IMR-90 (cell line): ENCODE results near the gene PRKCA. TPM values are rescaled to one million over a fixed set of nuclear protein-coding genes. Genes with fewer than 3 reads are reported as not detected.

Experiments
- ATAC-seq: fragments of 200-7000 bp; cut with Tn5 transposase; 2 replicates; pipeline ENCODE4 v1.9.1; 2020; ENCODE audit warnings: low read depth, mild to moderate bottlenecking, moderate library complexity
- BruUV-seq: library from RNA; stranded (reverse); fragments of 400-500 nt; replicated peaks from 2 replicates; lab custom pipeline; 2021; lab: Mats Ljungman, UMichigan
- CTCF ChIA-PET: fragments of 300-600 bp; formaldehyde crosslinking; extraction: SDS; loops from one replicate; lab custom pipeline; 2021; ENCODE audit warnings: antibody characterized with exemption; lab: Yijun Ruan, JAX
- POLR2A ChIA-PET: fragments of 300-600 bp; sonication (Branson Sonifier 250); formaldehyde crosslinking; loops from one replicate; lab custom pipeline; 2022; ENCODE audit warnings: antibody characterized with exemption; ENCODE audit not compliant: unreplicated experiment; lab: Charles Lee
- DNase-seq: peaks from one replicate; pipeline ENCODE4 v3.0.0; 2013
- H2AFZ ChIP-seq: replicated peaks from 2 replicates; pipeline ENCODE3; 2013; ENCODE audit warnings: low read length, mild to moderate bottlenecking; ENCODE audit not compliant: poor library complexity
- H2AK5ac ChIP-seq: 2 replicates; pipeline ENCODE4 v1.6.1; 2013; ENCODE audit warnings: low read depth, low read length, inconsistent platforms
- H2AK9ac ChIP-seq: replicated peaks from 2 replicates; pipeline ENCODE3; 2013; ENCODE audit warnings: mild to moderate bottlenecking, low read depth, low read length, moderate library complexity; ENCODE audit not compliant: poor library complexity
- H2BK120ac ChIP-seq: 2 replicates; pipeline ENCODE4 v1.6.1; 2013; ENCODE audit warnings: low read depth, low read length, inconsistent platforms
- H2BK15ac ChIP-seq: 3 replicates; pipeline ENCODE4 v1.6.1; 2013; ENCODE audit warnings: low read depth, low read length, inconsistent platforms
- H2BK20ac ChIP-seq: 2 replicates; pipeline ENCODE4 v1.6.1; 2013; ENCODE audit warnings: low read depth, mild to moderate bottlenecking, inconsistent platforms, low read length, moderate library complexity
- H2BK5ac ChIP-seq: 2 replicates; pipeline ENCODE4 v1.6.1; 2013; ENCODE audit warnings: mild to moderate bottlenecking, low read depth, low read length, inconsistent platforms; ENCODE audit not compliant: poor library complexity, severe bottlenecking
- H3K14ac ChIP-seq: replicated peaks from 2 replicates; pipeline ENCODE4 v1.6.1; 2013; ENCODE audit warnings: low read depth, low read length, inconsistent platforms
- H3K18ac ChIP-seq: 2 replicates; pipeline ENCODE4 v1.6.1; 2013; ENCODE audit warnings: low read depth, low read length, control low read depth
- H3K23ac ChIP-seq: 2 replicates; pipeline ENCODE4 v1.6.1; 2013; ENCODE audit warnings: low read depth, low read length, inconsistent platforms
- H3K27ac ChIP-seq: 2 replicates; pipeline ENCODE4 v1.5.1; 2013; ENCODE audit warnings: mild to moderate bottlenecking, control low read depth, low read length; ENCODE audit not compliant: insufficient read depth
- H3K27me3 ChIP-seq: 2 replicates; pipeline ENCODE4 v1.6.1; 2013; ENCODE audit warnings: low read length; ENCODE audit not compliant: control insufficient read depth, insufficient read depth
- H3K36me3 ChIP-seq: 2 replicates; pipeline ENCODE4 v1.6.1; 2013; ENCODE audit warnings: low read length, mixed read lengths; ENCODE audit not compliant: control insufficient read depth, insufficient read depth
- H3K4ac ChIP-seq: 2 replicates; pipeline ENCODE4 v1.6.1; 2013; ENCODE audit warnings: low read depth, low read length, inconsistent platforms
- H3K4me1 ChIP-seq: 2 replicates; pipeline ENCODE4 v1.6.1; 2013; ENCODE audit warnings: low read length, mixed read lengths; ENCODE audit not compliant: control insufficient read depth, insufficient read depth
- H3K4me2 ChIP-seq: 2 replicates; pipeline ENCODE4 v1.6.1; 2013; ENCODE audit warnings: low read depth, mild to moderate bottlenecking, control low read depth, low read length, moderate library complexity
- H3K4me3 ChIP-seq: 2 replicates; pipeline ENCODE4 v1.5.1; 2013; ENCODE audit warnings: low read depth, mild to moderate bottlenecking, control low read depth, low read length, moderate library complexity; ENCODE audit not compliant: insufficient read depth
- H3K56ac ChIP-seq: 2 replicates; pipeline ENCODE4 v1.6.1; 2013; ENCODE audit warnings: low read length, inconsistent platforms; ENCODE audit not compliant: insufficient read depth; ENCODE audit errors: extremely low read depth
- H3K79me1 ChIP-seq, 2 experiments: 2 replicates each; pipeline ENCODE4 v1.6.1; 2013; ENCODE audit warnings: low read length in 2 of 2, inconsistent platforms in 1 of 2, low read depth in 1 of 2
- H3K9ac ChIP-seq: 2 replicates; pipeline ENCODE4 v1.6.1; 2013; ENCODE audit warnings: low read depth, low read length, control low read depth
- H3K9me1 ChIP-seq: 2 replicates; pipeline ENCODE4 v1.6.1; 2013; ENCODE audit warnings: low read length, inconsistent platforms; ENCODE audit not compliant: insufficient read depth
- H3K9me3 ChIP-seq: 2 replicates; pipeline ENCODE4 v1.6.1; 2013; ENCODE audit warnings: low read length; ENCODE audit not compliant: control insufficient read depth, insufficient read depth
- H4K20me1 ChIP-seq: 2 replicates; pipeline ENCODE4 v1.6.1; 2013; ENCODE audit warnings: low read length, inconsistent platforms; ENCODE audit not compliant: insufficient read depth
- H4K5ac ChIP-seq: 2 replicates; pipeline ENCODE4 v1.6.1; 2013; ENCODE audit warnings: mild to moderate bottlenecking, low read depth, low read length, control low read depth
- H4K8ac ChIP-seq, 2 experiments: 2 replicates each; pipeline ENCODE4 v1.6.1; 2013; ENCODE audit warnings: low read depth in 2 of 2, low read length in 2 of 2, control low read depth in 1 of 2, inconsistent platforms in 1 of 2
- H4K91ac ChIP-seq: 2 replicates; pipeline ENCODE4 v1.6.1; 2013; ENCODE audit warnings: low read depth, low read length, inconsistent platforms; ENCODE audit not compliant: insufficient read depth
- MAZ ChIP-seq: IDR thresholded peaks from 2 replicates; pipeline ENCODE4 v1.6.1; 2012; ENCODE audit warnings: low read depth, mild to moderate bottlenecking, low read length, improper control_type of control experiment, moderate library complexity, borderline replicate concordance
- RFX5 ChIP-seq: IDR thresholded peaks from 2 replicates; pipeline ENCODE4 v1.8.0; 2012; ENCODE audit warnings: low read depth, mild to moderate bottlenecking, low read length, moderate library complexity
- WGBS, 2 experiments: methylation state at CpG; one replicate each; pipeline versions ENCODE4 v1.1.5 to v1.1.7; 2013; ENCODE audit warnings: missing lambda C conversion rate in 2 of 2; ENCODE audit not compliant: insufficient read length in 1 of 2; ENCODE audit errors: extremely low coverage in 2 of 2; 5-methylcytosine and 5-hydroxymethylcytosine counted together
- dilution Hi-C: fragments of 300-500 bp; cut with HindIII; formaldehyde crosslinking; loops from one replicate; pipeline ENCODE4 v1.14.3; 2018; ENCODE audit warnings: low sequenced_read_pairs; ENCODE audit not compliant: unreplicated experiment
- in situ Hi-C: fragments of 300-500 bp; cut with MboI; formaldehyde crosslinking; loops from 3 replicates; pipeline ENCODE4 v1.14.3; 2019; ENCODE audit warnings: low sequenced_read_pairs, inconsistent platforms, mixed read lengths
- intact Hi-C: fragments of 100-400 bp; cut with micrococcal nuclease; formaldehyde crosslinking; loops from 2 replicates; pipeline ENCODE4 v1.10.0; 2022
- polyA plus RNA-seq, 3 experiments: library from polyadenylated mRNA; depleted of rRNA; stranded (reverse); fragments of >200 nt; gene quantifications; 2 replicates each; pipeline ENCODE4 v1.2.3, GENCODE V29; 2012; ENCODE audit warnings: low replicate concordance in 1 of 3
- total RNA-seq: library from RNA; depleted of rRNA; stranded (reverse); fragments of >200 nt; gene quantifications from 2 replicates; pipeline ENCODE4 v1.2.3, GENCODE V29; 2012

Gene PRKCA
- total and polyA plus RNA-seq, 2 of the 4 experiments (the other 2 are of a cell fraction): 31.0 to 46.0 TPM

DNA sequence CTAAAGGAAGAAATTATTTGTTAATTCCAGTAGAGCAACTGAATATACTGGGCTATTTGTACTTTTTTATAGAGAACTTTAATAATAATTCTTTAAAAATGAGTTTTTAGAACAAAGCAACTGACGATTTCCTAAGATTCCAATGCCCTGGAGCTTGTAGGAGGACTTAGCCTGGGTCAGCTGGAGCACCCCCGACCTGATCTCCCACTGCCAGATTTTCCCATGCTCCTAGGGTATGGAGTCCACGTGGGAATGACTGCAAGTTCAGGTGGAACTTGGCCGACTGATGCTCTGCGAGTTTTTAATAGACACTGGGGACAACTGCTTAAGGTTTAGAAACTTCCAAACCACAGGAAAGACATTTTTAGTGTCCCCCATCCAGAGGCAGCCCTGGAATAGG lies 507.0 kb downstream of the PRKCA start:
- Histone ChIP-seq H3K4me2 (no peak overlapping the region), H2AK9ac (no peak overlapping the region), H3K56ac (no peak overlapping the region), H3K23ac (no peak overlapping the region), H3K9me1 (no peaks in the 10 kb centered on the region; the same call in 1 of the 2 replicates), H2AK5ac (no peak overlapping the region), H2BK20ac (no peak overlapping the region), H3K4me1 (no peaks in the 10 kb centered on the region), H3K18ac (no peak overlapping the region), H2BK120ac (no peak overlapping the region), H3K9me3 (no peaks in the 10 kb centered on the region), H3K79me1 (no peaks in the 10 kb centered on the region), H4K91ac (no peak overlapping the region), H4K5ac (no peak overlapping the region), H2AFZ (no peak overlapping the region), H3K14ac (no peak overlapping the region), H3K4ac (no peak overlapping the region), H3K27me3 (no peaks in the 10 kb centered on the region), H4K8ac (no peak overlapping the region), H3K36me3 (peaks cover 3% of the 10 kb centered on the region; the same call in 1 of the 2 replicates), H2BK5ac (no peak overlapping the region), H2BK15ac (no peak overlapping the region), H3K27ac (no peak overlapping the region), H4K20me1 (no peaks in the 10 kb centered on the region; the same call in 1 of the 2 replicates), H3K4me3 (no peak overlapping the region), H3K9ac (no peak overlapping the region)
- WGBS, 2 experiments: no CpG with 5 or more reads among the region's 5 CpGs
- ATAC-seq: no peak
- in situ Hi-C loops (no loop called here), intact Hi-C loops (no loop called here), dilution Hi-C loops (no loop called here)
- CTCF ChIA-PET: no interaction called here
- BruUV-seq: TSS peak; percentile 10
- POLR2A ChIA-PET: no interaction called here
- no peak for TF ChIP-seq MAZ
- TF ChIP-seq RFX5: no peak
- DNase-seq: no peak
